IMR-90 (cell line): ENCODE results near the gene C1orf105. TPM values are rescaled to one million over a fixed set of nuclear protein-coding genes. Genes with fewer than 3 reads are reported as not detected.

Source experiments
- ATAC-seq: fragments of 200-7000 bp; cut with Tn5 transposase; 2 replicates; pipeline ENCODE4 v1.9.1; 2020; ENCODE audit warnings: low read depth, mild to moderate bottlenecking, moderate library complexity
- BruUV-seq: library from RNA; stranded (reverse); fragments of 400-500 nt; replicated peaks from 2 replicates; lab custom pipeline; 2021; lab: Mats Ljungman, UMichigan
- CTCF ChIA-PET: fragments of 300-600 bp; formaldehyde crosslinking; extraction: SDS; loops from one replicate; lab custom pipeline; 2021; ENCODE audit warnings: antibody characterized with exemption; lab: Yijun Ruan, JAX
- POLR2A ChIA-PET: fragments of 300-600 bp; sonication (Branson Sonifier 250); formaldehyde crosslinking; loops from one replicate; lab custom pipeline; 2022; ENCODE audit warnings: antibody characterized with exemption; ENCODE audit not compliant: unreplicated experiment; lab: Charles Lee
- DNase-seq: peaks from one replicate; pipeline ENCODE4 v3.0.0; 2013
- H2AFZ ChIP-seq: replicated peaks from 2 replicates; pipeline ENCODE3; 2013; ENCODE audit warnings: low read length, mild to moderate bottlenecking; ENCODE audit not compliant: poor library complexity
- H2AK5ac ChIP-seq: 2 replicates; pipeline ENCODE4 v1.6.1; 2013; ENCODE audit warnings: low read depth, low read length, inconsistent platforms
- H2AK9ac ChIP-seq: replicated peaks from 2 replicates; pipeline ENCODE3; 2013; ENCODE audit warnings: mild to moderate bottlenecking, low read depth, low read length, moderate library complexity; ENCODE audit not compliant: poor library complexity
- H2BK120ac ChIP-seq: 2 replicates; pipeline ENCODE4 v1.6.1; 2013; ENCODE audit warnings: low read depth, low read length, inconsistent platforms
- H2BK15ac ChIP-seq: 3 replicates; pipeline ENCODE4 v1.6.1; 2013; ENCODE audit warnings: low read depth, low read length, inconsistent platforms
- H2BK20ac ChIP-seq: 2 replicates; pipeline ENCODE4 v1.6.1; 2013; ENCODE audit warnings: low read depth, mild to moderate bottlenecking, inconsistent platforms, low read length, moderate library complexity
- H2BK5ac ChIP-seq: 2 replicates; pipeline ENCODE4 v1.6.1; 2013; ENCODE audit warnings: mild to moderate bottlenecking, low read depth, low read length, inconsistent platforms; ENCODE audit not compliant: poor library complexity, severe bottlenecking
- H3K14ac ChIP-seq: replicated peaks from 2 replicates; pipeline ENCODE4 v1.6.1; 2013; ENCODE audit warnings: low read depth, low read length, inconsistent platforms
- H3K18ac ChIP-seq: 2 replicates; pipeline ENCODE4 v1.6.1; 2013; ENCODE audit warnings: low read depth, low read length, control low read depth
- H3K23ac ChIP-seq: 2 replicates; pipeline ENCODE4 v1.6.1; 2013; ENCODE audit warnings: low read depth, low read length, inconsistent platforms
- H3K27ac ChIP-seq: 2 replicates; pipeline ENCODE4 v1.5.1; 2013; ENCODE audit warnings: mild to moderate bottlenecking, control low read depth, low read length; ENCODE audit not compliant: insufficient read depth
- H3K27me3 ChIP-seq: 2 replicates; pipeline ENCODE4 v1.6.1; 2013; ENCODE audit warnings: low read length; ENCODE audit not compliant: control insufficient read depth, insufficient read depth
- H3K36me3 ChIP-seq: 2 replicates; pipeline ENCODE4 v1.6.1; 2013; ENCODE audit warnings: low read length, mixed read lengths; ENCODE audit not compliant: control insufficient read depth, insufficient read depth
- H3K4ac ChIP-seq: 2 replicates; pipeline ENCODE4 v1.6.1; 2013; ENCODE audit warnings: low read depth, low read length, inconsistent platforms
- H3K4me1 ChIP-seq: 2 replicates; pipeline ENCODE4 v1.6.1; 2013; ENCODE audit warnings: low read length, mixed read lengths; ENCODE audit not compliant: control insufficient read depth, insufficient read depth
- H3K4me2 ChIP-seq: 2 replicates; pipeline ENCODE4 v1.6.1; 2013; ENCODE audit warnings: low read depth, mild to moderate bottlenecking, control low read depth, low read length, moderate library complexity
- H3K4me3 ChIP-seq: 2 replicates; pipeline ENCODE4 v1.5.1; 2013; ENCODE audit warnings: low read depth, mild to moderate bottlenecking, control low read depth, low read length, moderate library complexity; ENCODE audit not compliant: insufficient read depth
- H3K56ac ChIP-seq: 2 replicates; pipeline ENCODE4 v1.6.1; 2013; ENCODE audit warnings: low read length, inconsistent platforms; ENCODE audit not compliant: insufficient read depth; ENCODE audit errors: extremely low read depth
- H3K79me1 ChIP-seq, 2 experiments: 2 replicates each; pipeline ENCODE4 v1.6.1; 2013; ENCODE audit warnings: low read length in 2 of 2, inconsistent platforms in 1 of 2, low read depth in 1 of 2
- H3K9ac ChIP-seq: 2 replicates; pipeline ENCODE4 v1.6.1; 2013; ENCODE audit warnings: low read depth, low read length, control low read depth
- H3K9me1 ChIP-seq: 2 replicates; pipeline ENCODE4 v1.6.1; 2013; ENCODE audit warnings: low read length, inconsistent platforms; ENCODE audit not compliant: insufficient read depth
- H3K9me3 ChIP-seq: 2 replicates; pipeline ENCODE4 v1.6.1; 2013; ENCODE audit warnings: low read length; ENCODE audit not compliant: control insufficient read depth, insufficient read depth
- H4K20me1 ChIP-seq: 2 replicates; pipeline ENCODE4 v1.6.1; 2013; ENCODE audit warnings: low read length, inconsistent platforms; ENCODE audit not compliant: insufficient read depth
- H4K5ac ChIP-seq: 2 replicates; pipeline ENCODE4 v1.6.1; 2013; ENCODE audit warnings: mild to moderate bottlenecking, low read depth, low read length, control low read depth
- H4K8ac ChIP-seq, 2 experiments: 2 replicates each; pipeline ENCODE4 v1.6.1; 2013; ENCODE audit warnings: low read depth in 2 of 2, low read length in 2 of 2, control low read depth in 1 of 2, inconsistent platforms in 1 of 2
- H4K91ac ChIP-seq: 2 replicates; pipeline ENCODE4 v1.6.1; 2013; ENCODE audit warnings: low read depth, low read length, inconsistent platforms; ENCODE audit not compliant: insufficient read depth
- BHLHE40 ChIP-seq: fragments of 150-350 bp; IDR thresholded peaks from 2 replicates; pipeline ENCODE4 v1.6.1; 2016; ENCODE audit warnings: mild to moderate bottlenecking, low read depth, low read length
- CEBPB ChIP-seq: IDR thresholded peaks from 2 replicates; pipeline ENCODE4 v1.6.1; 2012; ENCODE audit warnings: low read depth, low read length, improper control_type of control experiment
- CHD1 ChIP-seq: IDR thresholded peaks from 2 replicates; pipeline ENCODE4 v1.6.1; 2012; ENCODE audit warnings: low read depth, low read length, improper control_type of control experiment
- POLR2A ChIP-seq: IDR thresholded peaks from 2 replicates; pipeline ENCODE4 v1.6.1; 2012; ENCODE audit warnings: mild to moderate bottlenecking, low read depth, low read length
- RFX5 ChIP-seq: IDR thresholded peaks from 2 replicates; pipeline ENCODE4 v1.8.0; 2012; ENCODE audit warnings: low read depth, mild to moderate bottlenecking, low read length, moderate library complexity
- dilution Hi-C: fragments of 300-500 bp; cut with HindIII; formaldehyde crosslinking; loops from one replicate; pipeline ENCODE4 v1.14.3; 2018; ENCODE audit warnings: low sequenced_read_pairs; ENCODE audit not compliant: unreplicated experiment
- in situ Hi-C: fragments of 300-500 bp; cut with MboI; formaldehyde crosslinking; loops from 3 replicates; pipeline ENCODE4 v1.14.3; 2019; ENCODE audit warnings: low sequenced_read_pairs, inconsistent platforms, mixed read lengths
- intact Hi-C: fragments of 100-400 bp; cut with micrococcal nuclease; formaldehyde crosslinking; loops from 2 replicates; pipeline ENCODE4 v1.10.0; 2022
- polyA plus RNA-seq, 3 experiments: library from polyadenylated mRNA; depleted of rRNA; stranded (reverse); fragments of >200 nt; gene quantifications; 2 replicates each; pipeline ENCODE4 v1.2.3, GENCODE V29; 2012; ENCODE audit warnings: low replicate concordance in 1 of 3
- total RNA-seq: library from RNA; depleted of rRNA; stranded (reverse); fragments of >200 nt; gene quantifications from 2 replicates; pipeline ENCODE4 v1.2.3, GENCODE V29; 2012
- TF ChIP-seq, protein P1 (sequence below): fragments of 150-350 bp; IDR thresholded peaks from 2 replicates; pipeline ENCODE4 v1.6.1; 2017; ENCODE audit warnings: mild to moderate bottlenecking, antibody characterized with exemption, low read length, low read depth

Gene C1orf105
- total and polyA plus RNA-seq, 2 of the 4 experiments (the other 2 are of a cell fraction), result not detected

GRCh38 chr1:172483448-172483847, 63.0 kb downstream of the C1orf105 start:
- Histone ChIP-seq H3K27ac (no peak overlapping the region), H3K9ac (no peak overlapping the region), H3K79me1 (no peaks in the 10 kb centered on the region), H4K8ac (no peak overlapping the region), H2BK5ac (no peak overlapping the region), H3K4me3 (no peak overlapping the region), H4K20me1 (no peaks in the 10 kb centered on the region), H3K4ac (no peak overlapping the region), H2AK9ac (no peak overlapping the region), H3K9me3 (no peaks in the 10 kb centered on the region), H3K36me3 (no peaks in the 10 kb centered on the region), H4K91ac (no peak overlapping the region), H3K23ac (no peak overlapping the region), H4K5ac (no peak overlapping the region), H2BK120ac (no peak overlapping the region), H3K9me1 (no peaks in the 10 kb centered on the region), H2AK5ac (no peak overlapping the region), H3K4me1 (no peaks in the 10 kb centered on the region), H2AFZ (no peak overlapping the region), H2BK15ac (no peak overlapping the region), H3K18ac (no peak overlapping the region), H3K4me2 (no peak overlapping the region), H3K14ac (no peak overlapping the region), H3K56ac (no peak overlapping the region), H2BK20ac (no peak overlapping the region), H3K27me3 (peaks cover 34% of the 10 kb centered on the region)
- dilution Hi-C loops, result no loop called here
- BruUV-seq, result no TSS peak
- no peak for DNase-seq
- intact Hi-C loops, result no loop called here
- TF ChIP-seq, protein P1, sequence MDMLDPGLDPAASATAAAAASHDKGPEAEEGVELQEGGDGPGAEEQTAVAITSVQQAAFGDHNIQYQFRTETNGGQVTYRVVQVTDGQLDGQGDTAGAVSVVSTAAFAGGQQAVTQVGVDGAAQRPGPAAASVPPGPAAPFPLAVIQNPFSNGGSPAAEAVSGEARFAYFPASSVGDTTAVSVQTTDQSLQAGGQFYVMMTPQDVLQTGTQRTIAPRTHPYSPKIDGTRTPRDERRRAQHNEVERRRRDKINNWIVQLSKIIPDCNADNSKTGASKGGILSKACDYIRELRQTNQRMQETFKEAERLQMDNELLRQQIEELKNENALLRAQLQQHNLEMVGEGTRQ, result no peak
- no peak for TF ChIP-seq BHLHE40
- no peak for TF ChIP-seq RFX5
- no peak for TF ChIP-seq POLR2A
- no peak for TF ChIP-seq CEBPB
- no peak for TF ChIP-seq CHD1
- in situ Hi-C loops, result no loop called here
- CTCF ChIA-PET, result no interaction called here
- POLR2A ChIA-PET, result no interaction called here
- no peak for ATAC-seq
